ENCODE results near the gene PPIE.
"Not testable (repeated sequence)": the region's sequence is repeated elsewhere in the genome, so short reads cannot be mapped to it uniquely, and the experiment has no call there.

The PPIE gene

DNA sequence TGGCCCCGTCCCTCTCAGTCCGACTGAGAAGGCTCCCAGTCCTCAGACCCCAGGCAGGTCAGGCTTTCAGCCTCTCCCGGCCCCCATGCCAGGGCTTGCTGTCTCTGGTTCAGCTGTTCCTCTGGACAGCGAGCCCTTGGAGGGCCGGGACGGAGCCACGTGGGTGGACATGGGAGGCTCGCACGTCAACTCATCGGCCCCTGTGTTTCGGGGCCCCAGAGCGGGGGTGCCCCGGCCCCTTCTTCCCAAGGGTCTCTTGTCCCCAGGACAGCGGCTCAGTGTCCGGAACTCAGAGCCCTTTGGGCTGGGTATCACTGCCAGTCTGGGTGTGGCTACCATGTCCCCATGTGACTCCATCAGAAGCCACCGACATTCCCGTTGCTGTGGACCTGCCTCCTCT lies 39.2 kb downstream of the PPIE start:
- not testable (repeated sequence) for DNase-seq (ENCODE audit: low read depth in 2 of 2)

DNA sequence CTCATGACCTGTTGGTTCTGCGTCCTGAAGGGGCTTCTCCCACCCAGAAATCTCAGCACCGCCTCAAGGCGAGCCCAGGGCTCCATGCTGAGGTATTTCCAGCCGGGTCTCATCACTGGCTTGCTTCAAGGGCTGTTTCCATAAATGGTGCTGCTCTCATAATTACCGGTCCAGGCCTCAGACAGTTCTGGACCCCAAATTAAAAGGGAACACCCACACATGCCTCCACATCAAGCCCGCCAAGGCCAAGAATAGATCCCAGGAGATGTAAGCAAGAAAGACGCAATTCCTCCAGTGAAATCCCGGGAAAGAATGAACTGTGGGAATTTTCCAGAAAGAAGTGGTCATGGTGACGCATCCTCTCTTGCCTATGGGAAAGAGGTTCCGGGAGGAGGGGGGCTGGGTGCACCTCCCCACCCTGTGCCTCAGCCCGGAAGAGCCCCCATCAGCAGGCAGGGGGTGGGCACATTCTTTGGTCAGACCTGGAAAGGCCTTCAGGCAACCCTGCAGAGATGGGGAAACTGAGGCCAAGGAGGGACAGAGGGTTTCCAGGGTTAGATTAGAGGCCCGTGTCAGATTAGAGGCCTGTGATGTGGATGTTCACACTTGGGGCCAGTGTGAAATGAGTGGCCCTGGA lies 39.9 kb downstream of the PPIE start:
- not testable (repeated sequence) for DNase-seq (ENCODE audit: low read depth in 2 of 2)

DNA sequence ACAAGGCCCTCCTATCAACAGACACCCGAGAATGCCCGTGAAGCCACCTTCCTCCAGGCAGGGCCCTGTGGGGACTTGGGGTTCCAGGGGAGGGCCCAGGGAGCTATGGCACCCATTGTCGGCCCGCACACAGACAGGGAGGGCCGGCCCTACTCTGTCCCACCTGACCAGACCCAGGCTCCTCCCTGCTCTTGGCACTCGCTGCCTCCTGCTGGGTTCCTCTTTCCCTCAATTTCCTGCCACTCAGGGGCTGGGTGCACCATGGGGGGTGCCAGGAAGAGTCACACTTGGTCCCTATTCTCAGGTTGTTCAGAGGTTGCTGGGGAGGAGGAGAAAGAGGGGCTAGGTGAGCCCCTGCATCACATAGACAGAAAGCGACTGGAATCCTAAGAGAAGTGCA lies 40.5 kb downstream of the PPIE start:
- DNase-seq (ENCODE audit: low read depth in 2 of 2), result no peak

DNA sequence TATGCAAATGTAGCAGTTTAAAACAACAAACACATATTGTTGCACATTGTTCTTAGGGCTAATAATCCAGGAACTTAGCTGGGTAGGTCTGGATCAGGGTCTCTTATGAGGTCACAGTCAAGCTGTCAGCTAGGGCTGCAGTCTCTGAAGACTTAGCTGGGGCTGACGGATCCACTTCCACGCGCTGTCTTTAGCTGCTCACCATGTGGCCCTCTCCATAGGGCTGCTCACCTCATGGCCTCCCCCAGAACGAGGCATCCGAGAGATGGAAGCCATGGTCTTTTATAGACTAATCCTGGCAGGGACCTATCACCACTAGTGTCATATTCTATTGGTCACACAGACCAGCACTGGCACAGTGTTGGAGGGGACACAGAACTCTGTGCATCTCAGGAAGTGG lies 41.1 kb downstream of the PPIE start:
- no peak for DNase-seq (ENCODE audit: low read depth in 2 of 2)

DNA sequence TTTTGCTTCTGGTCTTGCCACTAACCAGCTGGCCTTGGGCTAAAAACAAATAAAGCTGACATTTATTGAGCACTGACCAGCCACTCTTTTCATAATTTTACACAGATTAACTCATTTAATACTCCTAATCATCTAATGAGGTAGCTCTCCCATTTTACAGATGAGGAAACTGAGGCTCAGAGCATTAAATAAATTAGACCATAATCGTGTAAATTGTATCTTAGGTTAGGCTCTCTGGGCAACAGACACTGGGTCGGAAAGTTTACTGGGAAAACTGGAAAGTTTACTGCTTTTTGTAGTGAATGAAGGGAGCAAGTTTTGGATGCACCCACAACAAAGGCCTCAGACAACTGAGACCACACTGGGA lies 42.6 kb downstream of the PPIE start:
- DNase-seq (ENCODE audit: low read depth in 2 of 2), result no peak

DNA sequence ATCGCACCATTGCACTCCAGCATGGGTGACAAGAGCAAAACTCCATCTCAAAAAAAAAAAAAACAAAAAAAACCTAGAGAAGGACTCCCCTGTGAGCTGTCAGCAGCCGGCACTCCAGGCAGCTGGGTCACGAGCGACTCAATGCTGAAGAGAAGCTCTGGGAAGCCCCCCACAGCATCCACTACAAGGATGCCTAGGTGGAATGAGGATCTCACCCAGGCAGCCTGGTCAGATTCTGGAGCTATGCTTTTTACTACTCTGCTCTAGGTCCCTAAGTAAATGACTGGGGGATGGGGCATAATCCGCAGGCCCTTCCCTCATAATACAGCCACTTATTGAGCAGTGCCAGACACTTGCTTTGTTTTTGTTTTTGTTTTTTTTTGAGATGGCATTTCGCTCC lies 43.4 kb downstream of the PPIE start:
- no peak for DNase-seq (ENCODE audit: low read depth in 2 of 2)

DNA sequence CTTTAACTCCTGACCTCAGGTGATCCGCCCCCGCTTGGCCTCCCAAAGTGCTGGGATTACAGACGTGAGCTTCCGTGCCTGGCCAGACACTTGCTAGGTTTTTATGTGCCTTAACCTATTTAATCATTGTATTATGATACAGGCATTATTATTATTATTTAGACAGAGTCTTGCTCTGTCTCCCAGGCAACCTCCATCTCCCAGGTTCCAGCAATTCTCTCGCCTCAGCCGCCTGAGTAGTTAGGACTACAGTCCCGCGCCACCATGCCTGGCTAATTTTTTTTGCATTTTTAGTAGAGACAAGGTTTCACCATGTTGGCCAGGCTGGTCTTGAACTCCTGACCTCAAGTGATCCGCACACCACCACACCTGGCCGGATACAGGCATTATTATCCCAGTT lies 44.0 kb downstream of the PPIE start:
- DNase-seq (ENCODE audit: low read depth in 2 of 2), result not testable (repeated sequence)

DNA sequence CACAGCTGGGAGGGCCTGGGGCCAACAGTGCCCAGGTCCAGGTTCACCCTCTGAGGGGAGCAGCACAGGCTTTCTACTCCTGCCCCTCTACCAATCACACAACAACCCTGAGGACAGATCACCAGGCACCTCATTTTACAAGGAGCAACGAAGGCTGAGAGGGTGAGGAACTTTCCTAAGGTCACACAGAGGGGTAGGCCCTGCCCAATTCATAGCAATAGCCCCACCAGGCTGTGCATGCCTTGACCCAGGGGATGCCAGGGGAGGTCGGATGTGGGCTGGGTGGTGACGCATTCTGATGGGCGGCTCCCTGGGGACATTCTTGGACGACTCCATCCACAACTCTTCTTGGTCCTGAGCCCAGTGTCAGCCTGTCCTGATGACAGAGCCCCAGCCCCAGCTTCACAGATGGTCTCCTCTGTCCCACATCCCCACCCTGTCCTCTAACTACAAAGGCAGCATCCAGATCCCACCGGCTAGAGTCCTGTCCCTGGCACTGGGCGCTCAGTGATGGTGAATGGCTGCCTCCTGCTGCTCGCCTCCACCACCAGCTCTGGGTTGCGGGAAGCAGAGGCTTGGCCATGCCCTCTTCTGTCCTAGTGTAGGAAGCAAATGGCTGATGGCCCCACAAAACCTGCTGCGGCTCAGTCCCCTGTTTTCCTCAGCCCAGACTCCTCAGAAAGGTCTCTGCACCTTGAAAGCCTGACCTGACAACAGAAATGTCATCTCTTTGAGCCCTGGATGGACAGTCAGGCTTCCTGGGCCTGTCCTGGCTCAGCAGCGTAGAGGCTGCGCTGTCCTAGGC lies 47.8 kb downstream of the PPIE start:
- not testable (repeated sequence) for DNase-seq (ENCODE audit: low read depth in 2 of 2)

DNA sequence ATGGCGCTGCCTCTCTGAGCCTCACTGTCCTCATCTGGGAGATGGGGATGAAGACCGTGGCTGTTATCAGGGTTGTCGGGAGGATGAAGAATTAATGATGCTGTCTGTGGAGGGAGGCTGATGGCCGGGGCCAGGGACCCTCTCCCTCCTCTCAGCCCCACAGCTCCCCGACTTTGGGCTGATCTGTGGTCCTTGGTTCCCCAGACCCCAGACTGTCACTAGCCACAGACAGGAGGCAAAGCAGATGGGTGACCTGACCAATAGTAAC lies 48.4 kb downstream of the PPIE start:
- DNase-seq (ENCODE audit: low read depth in 2 of 2), result not testable (repeated sequence)

DNA sequence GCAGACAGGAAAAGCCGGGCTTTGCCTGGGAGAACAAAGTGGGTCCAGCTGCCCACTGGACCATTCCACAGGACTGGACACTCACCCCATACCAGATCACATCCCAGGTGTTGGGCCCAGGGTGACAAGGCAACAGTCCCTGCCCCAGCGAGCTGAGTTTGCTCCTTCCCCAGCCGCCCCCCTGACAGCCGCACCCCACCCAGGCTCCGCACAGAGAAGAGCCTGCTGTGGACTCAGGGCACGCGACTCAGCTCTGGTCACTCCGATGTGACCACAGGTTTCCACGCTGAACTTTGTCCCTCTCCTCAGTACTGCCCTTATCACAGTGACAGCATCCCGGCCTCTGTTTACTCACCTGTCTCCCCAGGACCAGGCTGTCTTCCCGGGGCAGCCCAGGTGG lies 48.8 kb downstream of the PPIE start:
- DNase-seq (ENCODE audit: low read depth in 2 of 2), result no peak

DNA sequence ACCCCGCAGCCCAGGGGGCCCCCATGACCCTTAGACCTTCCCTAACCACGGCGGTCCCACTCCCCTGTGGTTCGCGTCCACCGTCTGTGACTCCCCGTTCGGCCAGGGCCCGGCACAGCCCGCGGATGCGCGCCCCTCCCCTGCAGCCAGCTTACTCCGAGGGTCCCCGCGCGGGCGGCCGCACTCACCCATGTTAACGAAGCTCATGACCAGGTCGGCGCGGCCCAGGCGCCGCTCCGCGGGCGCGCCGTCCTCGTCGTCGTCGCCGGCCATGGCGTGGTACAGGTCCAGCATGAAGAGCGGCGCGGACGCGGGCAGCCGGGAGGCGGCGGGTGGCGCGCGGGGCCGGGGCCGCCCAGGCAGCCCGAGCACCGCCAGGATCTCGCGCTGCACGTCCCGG lies 49.3 kb downstream of the PPIE start:
- not testable (repeated sequence) for DNase-seq (ENCODE audit: low read depth in 2 of 2)

DNA sequence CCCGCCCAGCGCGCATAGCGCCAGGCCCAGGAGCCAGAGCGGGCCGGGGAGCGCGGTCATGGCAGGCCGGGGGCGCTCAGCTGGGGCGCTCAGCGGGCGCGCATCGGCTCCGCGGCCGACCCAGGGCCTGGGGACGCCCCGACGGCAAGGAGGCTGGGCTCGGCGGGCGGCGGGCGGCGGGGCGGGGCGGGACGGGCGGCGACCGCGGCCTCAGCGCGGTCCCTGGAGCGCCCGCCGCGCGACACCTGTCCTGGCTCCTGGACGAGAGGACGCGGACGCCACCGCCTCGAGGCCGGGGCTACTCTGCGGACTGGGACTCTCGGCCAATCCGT lies 49.7 kb downstream of the PPIE start:
- no peak for DNase-seq (ENCODE audit: low read depth in 2 of 2)

DNA sequence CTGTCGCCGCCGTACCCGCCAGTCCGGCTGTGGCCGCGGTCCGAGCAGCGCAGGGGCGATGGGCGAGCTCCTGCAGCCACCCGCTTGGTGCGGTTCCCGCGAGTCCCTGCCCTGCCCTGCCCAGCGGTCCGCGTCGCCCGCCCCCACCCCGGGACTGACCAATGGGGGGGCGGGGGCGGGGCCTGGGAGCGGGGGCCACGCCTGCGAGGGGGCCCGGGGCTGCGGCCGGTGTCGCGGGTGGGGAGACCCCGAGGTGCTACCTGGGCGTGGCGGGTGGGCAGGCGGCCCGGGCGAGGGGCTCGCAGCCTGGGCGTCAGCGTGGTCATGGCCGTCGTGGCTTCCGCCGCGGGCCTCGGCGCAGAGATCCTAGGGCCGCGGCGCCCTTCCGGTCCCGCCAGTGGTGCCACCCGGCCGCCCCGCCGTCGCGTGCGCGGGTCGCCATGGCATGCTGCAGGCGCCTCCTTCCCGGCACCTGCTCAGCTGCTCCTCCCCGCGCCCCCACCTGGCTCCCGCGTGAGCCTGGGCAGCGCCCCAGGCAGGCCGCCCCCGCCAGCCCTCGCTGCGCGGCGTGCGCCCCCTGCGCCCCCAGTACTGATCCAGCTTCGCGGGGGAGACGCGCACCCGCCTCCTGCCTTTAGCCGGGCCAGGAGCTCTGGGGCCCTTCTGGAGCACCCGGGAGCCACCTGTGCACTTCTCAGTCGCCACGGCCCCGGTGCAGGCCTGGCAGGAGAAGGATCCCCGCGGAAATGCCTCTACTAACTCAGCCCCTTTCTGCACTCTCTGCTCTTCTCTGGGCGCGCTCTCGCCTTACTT lies 50.3 kb downstream of the PPIE start, which contains the start of gene BMP8B:
Gene BMP8B (minus strand): TSS at position 108 of the 813 bp plus-strand sequence. CDS start 380 bp downstream, outside the sequence.
- DNase-seq (ENCODE audit: low read depth in 2 of 2), result peak in 1 of 2 donors; percentile 4

DNA sequence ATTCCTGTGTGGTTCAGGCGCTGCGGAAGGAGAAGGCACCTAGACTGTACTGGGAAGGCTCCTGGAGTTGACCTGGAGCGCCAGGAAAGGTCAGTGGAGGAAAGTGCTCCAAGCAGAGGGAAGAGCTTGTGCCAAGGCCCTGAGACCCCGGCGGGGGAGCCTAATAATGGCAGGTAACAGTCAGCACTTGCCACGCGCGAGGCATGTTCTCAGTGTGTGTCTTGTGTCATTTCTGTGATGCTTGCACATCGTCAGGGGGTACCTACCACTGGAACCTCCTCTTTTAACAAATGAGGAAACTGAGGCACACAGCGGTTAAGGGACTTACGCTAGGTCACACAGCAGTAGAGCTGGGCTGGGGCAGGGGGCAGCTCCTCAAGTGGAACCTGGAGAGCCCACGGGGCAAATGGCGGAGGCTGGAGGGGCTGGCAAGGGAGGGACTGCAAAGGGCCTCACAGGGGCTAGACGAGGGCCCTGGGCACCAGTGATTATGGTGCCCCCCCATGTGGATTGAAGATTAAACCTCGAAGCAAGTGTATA lies 51.0 kb downstream of the PPIE start:
- DNase-seq (ENCODE audit: low read depth in 2 of 2), result no peak

DNA sequence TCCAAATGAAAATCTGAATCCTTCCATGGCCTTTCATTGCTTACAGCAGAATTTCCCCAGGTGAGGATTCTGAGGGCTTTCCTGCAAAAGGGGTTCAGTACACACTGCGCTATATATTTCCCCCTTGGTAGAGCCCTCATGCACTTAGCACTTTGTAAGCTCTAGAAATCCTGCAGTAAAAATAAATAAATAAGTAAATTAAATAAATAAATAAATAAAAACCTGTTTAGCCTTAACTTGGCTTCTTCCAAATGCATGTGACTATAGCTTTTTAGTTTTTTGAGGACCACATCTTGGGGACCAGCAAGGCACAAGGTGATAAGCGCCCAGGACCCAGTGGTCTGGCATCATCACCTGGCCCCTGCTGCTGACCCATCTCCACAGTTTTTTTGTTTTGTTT lies 53.2 kb downstream of the PPIE start:
- DNase-seq (ENCODE audit: low read depth in 2 of 2), result no peak

DNA sequence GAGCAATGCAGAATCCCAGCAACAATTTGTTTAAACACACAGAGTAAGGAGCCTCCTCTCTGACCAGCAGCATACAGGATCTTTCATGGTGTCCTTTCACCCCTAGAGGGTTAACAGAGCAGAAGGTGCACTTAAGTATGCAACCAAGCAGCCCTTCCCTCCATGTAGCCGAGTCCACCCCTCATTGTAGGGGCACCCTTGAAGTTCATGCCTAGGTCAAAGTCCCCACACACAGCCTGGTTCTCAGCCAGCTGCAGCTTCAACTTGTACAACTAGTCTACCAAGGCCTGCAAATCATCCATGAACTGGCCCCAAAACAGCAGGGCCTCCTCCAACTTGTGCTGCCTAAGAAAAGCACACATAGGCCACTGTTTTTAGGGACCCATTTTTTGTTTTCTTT lies 57.0 kb downstream of the PPIE start:
- no peak for DNase-seq (ENCODE audit: low read depth in 2 of 2)

DNA sequence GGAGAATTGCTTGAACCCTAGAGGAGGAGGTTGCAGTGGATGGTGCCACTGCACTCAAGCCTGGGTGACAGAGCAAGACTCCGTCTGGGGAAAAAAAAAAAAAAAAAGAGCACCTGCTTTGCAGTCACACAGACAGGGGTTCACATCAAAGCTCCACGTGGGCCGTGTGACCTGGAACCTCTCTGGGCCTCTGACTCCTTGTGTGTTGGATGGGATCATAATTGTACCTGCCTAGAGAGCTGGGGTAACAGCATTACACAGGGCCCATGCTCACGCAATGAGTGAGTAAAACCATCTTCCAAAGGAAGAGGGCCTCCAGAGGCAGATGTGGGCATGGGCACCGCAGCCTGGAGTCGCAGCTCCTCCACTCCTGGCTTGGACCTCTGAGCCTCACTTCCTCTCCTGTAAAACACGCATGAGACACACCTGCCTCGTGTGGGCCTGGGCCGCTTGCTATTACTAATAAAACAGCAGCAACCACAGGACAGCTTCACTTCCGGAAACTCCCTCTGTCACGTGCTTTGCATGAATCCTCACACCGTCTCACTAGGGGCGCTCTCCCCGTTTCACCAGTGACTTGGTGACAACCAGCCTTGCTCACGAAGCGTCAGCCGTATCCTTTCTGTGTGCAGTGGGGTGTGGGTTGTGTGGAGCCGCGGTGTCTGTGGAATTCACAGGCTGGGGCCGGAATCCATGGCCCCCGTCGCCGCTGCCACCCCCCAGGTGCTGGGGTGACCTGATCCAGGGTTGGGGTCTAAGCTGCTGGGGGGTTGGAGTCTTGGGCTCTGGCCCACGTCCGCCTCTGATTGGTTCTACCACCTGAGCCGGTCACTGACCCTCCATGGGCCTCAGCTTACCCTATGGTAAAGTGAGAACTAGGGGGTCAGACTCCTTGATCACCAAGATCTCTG lies 60.4 kb downstream of the PPIE start:
- DNase-seq (ENCODE audit: low read depth in 2 of 2), result peak; percentile 76 to 84

DNA sequence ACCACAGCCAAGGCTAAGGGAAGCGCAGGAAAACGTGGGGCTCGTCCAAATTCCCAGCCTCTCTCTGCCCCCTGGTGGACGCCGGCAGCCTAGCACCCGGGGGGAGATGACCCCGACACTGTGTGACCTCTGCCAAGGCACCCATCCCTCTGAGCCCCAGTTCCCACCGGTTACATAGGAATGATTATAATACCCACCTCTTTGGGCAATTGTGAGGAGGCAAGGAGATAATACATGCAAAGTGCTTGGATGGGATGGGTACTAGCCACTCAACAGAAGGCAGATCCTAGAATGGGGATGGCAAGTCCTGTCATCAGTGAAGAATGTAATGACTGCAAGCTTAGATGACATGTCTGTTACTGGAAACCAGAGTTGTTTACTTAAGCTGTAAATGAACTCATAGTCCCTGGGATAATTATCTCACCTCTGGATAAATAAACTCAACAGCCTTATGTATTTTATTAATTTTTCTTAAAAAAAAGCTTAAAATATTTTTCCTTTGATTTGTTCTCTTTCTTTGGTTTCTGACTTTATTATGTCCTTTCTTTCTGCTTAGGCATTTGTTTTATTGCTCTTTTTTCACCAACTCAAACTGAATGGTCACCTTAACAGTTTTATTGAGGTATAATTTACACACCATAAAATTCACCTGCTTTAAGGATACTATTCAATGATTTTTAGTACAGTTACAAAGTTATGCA lies 61.2 kb downstream of the PPIE start:
- peak; percentile 39 to 42 for DNase-seq (ENCODE audit: low read depth in 2 of 2)

DNA sequence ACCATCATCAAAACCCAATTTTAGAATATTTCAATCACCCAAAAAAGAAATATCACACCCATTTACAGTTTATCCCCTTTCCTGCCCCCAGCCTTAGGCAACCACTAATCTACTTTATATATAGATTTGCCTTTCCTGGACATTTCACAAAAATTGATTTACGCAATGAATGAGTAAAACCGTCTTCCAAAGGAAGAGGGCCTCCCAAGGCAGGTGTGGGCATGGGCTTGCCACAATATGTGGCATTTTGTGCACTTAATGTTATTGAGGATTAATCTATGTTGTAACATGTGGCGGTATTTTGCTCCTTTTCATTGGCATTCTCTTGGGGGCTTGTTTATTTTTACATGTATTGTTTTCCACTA lies 61.8 kb downstream of the PPIE start:
- DNase-seq (ENCODE audit: low read depth in 2 of 2), result no peak

DNA sequence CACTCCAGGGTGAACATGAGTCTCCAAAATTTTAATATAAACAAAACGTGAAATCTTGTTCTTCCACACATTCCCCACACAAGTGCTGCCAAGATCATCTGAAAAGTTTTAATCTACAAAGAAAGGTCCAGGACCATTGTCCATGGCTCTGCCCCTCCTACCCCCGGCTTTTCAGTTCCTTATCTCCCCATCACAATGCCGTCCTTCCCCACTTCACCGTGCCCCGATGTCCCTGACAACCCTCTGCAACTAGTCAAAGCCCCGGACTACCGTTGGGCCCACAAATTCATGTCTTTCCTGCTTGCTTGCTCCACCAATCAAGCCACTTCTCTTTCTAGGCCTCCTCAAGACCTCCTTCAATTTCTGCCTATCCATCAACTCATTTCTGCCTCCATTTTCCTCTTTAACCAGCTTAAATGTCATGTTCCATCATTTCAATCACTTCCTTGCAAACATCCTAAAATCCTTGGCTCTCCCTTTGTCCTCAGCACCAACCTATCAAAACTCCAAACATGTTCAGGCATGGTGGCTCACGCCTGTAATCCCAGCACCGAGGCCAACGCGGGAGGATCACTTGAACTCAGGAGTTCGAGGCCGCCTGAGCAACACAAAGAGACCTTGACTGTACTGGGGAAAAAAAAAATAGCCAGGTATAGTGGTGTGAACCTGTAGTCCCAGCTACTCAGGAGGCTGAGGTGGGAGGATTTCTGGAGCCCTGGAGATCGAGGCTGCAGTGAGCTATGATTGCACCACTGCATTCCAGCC lies 64.0 kb downstream of the PPIE start:
- no peak for DNase-seq (ENCODE audit: low read depth in 2 of 2)

All from activated CD8-positive, alpha-beta memory T cell treated with anti-CD3 and anti-CD28 coated beads for 4 hours (primary cell).